ENCODE measurements around the gene TM2D1. TPM values are rescaled to one million over a fixed set of nuclear protein-coding genes. Genes with fewer than 3 reads are reported as not detected.

The TM2D1 gene
- total and polyA plus RNA-seq, 2 experiments from 2014 or later: 91.3 to 101 TPM

GRCh38 chr1:61692155-61692800 lies 32.7 kb downstream of the TM2D1 start:
- Histone ChIP-seq H3K4me3 (no peak overlapping the region), H3K79me2 (no peaks in the 10 kb centered on the region), H3K4me2 (no peak overlapping the region), H4K20me1 (ENCODE audit: insufficient read depth, poor library complexity, severe bottlenecking) (no peaks in the 10 kb centered on the region), H3K36me3 (replicated peaks; ENCODE audit: insufficient read depth, low read depth) (no peaks in the 10 kb centered on the region), H2AFZ (no peak overlapping the region), H3K9me2 (replicated peaks; ENCODE audit: insufficient read depth) (no peaks in the 10 kb centered on the region), H3K9me3 (ENCODE audit: low read depth) (no peaks in the 10 kb centered on the region), H3K27ac (peak overlapping the region; percentile 33), H3K4me1 (ENCODE audit: insufficient read depth) (peaks cover 5% of the 10 kb centered on the region), H3K27me3 (no peaks in the 10 kb centered on the region)
- WGBS (ENCODE audit: low lambda C conversion rate, missing lambda C conversion rate): 65% methylated on average over 3 of the region's 3 CpGs
- TF ChIP-seq, protein P1, sequence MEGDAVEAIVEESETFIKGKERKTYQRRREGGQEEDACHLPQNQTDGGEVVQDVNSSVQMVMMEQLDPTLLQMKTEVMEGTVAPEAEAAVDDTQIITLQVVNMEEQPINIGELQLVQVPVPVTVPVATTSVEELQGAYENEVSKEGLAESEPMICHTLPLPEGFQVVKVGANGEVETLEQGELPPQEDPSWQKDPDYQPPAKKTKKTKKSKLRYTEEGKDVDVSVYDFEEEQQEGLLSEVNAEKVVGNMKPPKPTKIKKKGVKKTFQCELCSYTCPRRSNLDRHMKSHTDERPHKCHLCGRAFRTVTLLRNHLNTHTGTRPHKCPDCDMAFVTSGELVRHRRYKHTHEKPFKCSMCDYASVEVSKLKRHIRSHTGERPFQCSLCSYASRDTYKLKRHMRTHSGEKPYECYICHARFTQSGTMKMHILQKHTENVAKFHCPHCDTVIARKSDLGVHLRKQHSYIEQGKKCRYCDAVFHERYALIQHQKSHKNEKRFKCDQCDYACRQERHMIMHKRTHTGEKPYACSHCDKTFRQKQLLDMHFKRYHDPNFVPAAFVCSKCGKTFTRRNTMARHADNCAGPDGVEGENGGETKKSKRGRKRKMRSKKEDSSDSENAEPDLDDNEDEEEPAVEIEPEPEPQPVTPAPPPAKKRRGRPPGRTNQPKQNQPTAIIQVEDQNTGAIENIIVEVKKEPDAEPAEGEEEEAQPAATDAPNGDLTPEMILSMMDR (IDR thresholded peaks at IDR 0.05; ENCODE audit: poor library complexity): no peak
- TF ChIP-seq EZH2 (IDR thresholded peaks at IDR 0.05; ENCODE audit: borderline replicate concordance): no peak
- no peak for TF ChIP-seq EZH2phosphoT487 (IDR thresholded peaks at IDR 0.05; ENCODE audit: low read depth, severe bottlenecking, unreplicated experiment)
- DNase-seq (ENCODE audit: low spot score): no peak

- 95% methylated on average over 1 of the region's 1 CpG for WGBS (ENCODE audit: low lambda C conversion rate, missing lambda C conversion rate)
- Histone ChIP-seq H4K20me1 (ENCODE audit: insufficient read depth, poor library complexity, severe bottlenecking) (no peaks in the 10 kb centered on the region), H2AFZ (no peak overlapping the region), H3K4me1 (ENCODE audit: insufficient read depth) (no peaks in the 10 kb centered on the region), H3K79me2 (no peaks in the 10 kb centered on the region), H3K27me3 (no peaks in the 10 kb centered on the region), H3K27ac (no peak overlapping the region), H3K9me2 (replicated peaks; ENCODE audit: insufficient read depth) (no peaks in the 10 kb centered on the region), H3K36me3 (replicated peaks; ENCODE audit: insufficient read depth, low read depth) (no peaks in the 10 kb centered on the region), H3K9me3 (ENCODE audit: low read depth) (no peaks in the 10 kb centered on the region), H3K4me2 (no peak overlapping the region), H3K4me3 (no peak overlapping the region)
- no peak for DNase-seq (ENCODE audit: low spot score)
- TF ChIP-seq EZH2 (IDR thresholded peaks at IDR 0.05; ENCODE audit: borderline replicate concordance): no peak
- no peak for TF ChIP-seq EZH2phosphoT487 (IDR thresholded peaks at IDR 0.05; ENCODE audit: low read depth, severe bottlenecking, unreplicated experiment)
- TF ChIP-seq, protein P1 (IDR thresholded peaks at IDR 0.05; ENCODE audit: poor library complexity): no peak
Measured at GRCh38 chr1:61687901-61688300, 37.0 kb downstream of the TM2D1 start.

DNA sequence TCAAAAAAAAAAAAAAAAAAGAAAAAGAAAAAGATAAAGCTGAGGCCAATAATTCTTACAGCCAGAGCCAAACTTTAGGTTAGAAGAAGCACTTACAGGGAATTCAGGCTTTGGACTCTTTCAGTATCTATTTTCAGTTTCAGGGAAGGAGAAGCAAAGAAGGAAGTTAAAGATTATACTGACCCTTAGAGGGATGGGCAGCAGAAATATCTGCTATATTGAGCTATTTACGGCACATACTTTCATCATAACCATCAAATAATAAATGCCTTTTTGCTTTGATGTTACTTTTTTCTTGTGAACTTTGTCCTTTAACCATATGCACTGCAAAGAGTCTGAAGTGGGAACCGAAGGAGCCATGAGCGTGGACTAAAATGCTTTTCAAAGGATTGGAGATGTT lies 42.0 kb downstream of the TM2D1 start:
- no peak for DNase-seq (ENCODE audit: low spot score)
- Histone ChIP-seq H3K9me2 (replicated peaks; ENCODE audit: insufficient read depth) (no peaks in the 10 kb centered on the region), H4K20me1 (ENCODE audit: insufficient read depth, poor library complexity, severe bottlenecking) (no peaks in the 10 kb centered on the region), H3K4me3 (no peak overlapping the region), H3K27ac (peak overlapping the region; percentile 60), H3K4me1 (ENCODE audit: insufficient read depth) (no peaks in the 10 kb centered on the region), H2AFZ (no peak overlapping the region), H3K36me3 (replicated peaks; ENCODE audit: insufficient read depth, low read depth) (no peaks in the 10 kb centered on the region), H3K27me3 (no peaks in the 10 kb centered on the region), H3K4me2 (peak overlapping the region; percentile 8), H3K79me2 (no peaks in the 10 kb centered on the region), H3K9me3 (ENCODE audit: low read depth) (no peaks in the 10 kb centered on the region)
- WGBS (ENCODE audit: low lambda C conversion rate, missing lambda C conversion rate): 82% methylated on average over 3 of the region's 3 CpGs
- TF ChIP-seq EZH2phosphoT487 (IDR thresholded peaks at IDR 0.05; ENCODE audit: low read depth, severe bottlenecking, unreplicated experiment): no peak
- TF ChIP-seq, protein P1 (IDR thresholded peaks at IDR 0.05; ENCODE audit: poor library complexity): no peak
- no peak for TF ChIP-seq EZH2 (IDR thresholded peaks at IDR 0.05; ENCODE audit: borderline replicate concordance)
